ENCODE results near the gene AFAP1.
A peak's percentile ranks its signal among the peaks of the same experiment; 100 is the strongest.

Gene AFAP1

GRCh38 chr4:7901311-7901885, 38.3 kb downstream of the AFAP1 start:
- no peak overlapping the region for H3K4me3 ChIP-seq (replicated peaks; ENCODE audit: low read depth, low read length)
- TF ChIP-seq CTCF (IDR thresholded peaks at IDR 0.05; ENCODE audit: low read length, missing control alignments): no peak
- peak; percentile 30 for DNase-seq (ENCODE audit: low read depth)

DNA sequence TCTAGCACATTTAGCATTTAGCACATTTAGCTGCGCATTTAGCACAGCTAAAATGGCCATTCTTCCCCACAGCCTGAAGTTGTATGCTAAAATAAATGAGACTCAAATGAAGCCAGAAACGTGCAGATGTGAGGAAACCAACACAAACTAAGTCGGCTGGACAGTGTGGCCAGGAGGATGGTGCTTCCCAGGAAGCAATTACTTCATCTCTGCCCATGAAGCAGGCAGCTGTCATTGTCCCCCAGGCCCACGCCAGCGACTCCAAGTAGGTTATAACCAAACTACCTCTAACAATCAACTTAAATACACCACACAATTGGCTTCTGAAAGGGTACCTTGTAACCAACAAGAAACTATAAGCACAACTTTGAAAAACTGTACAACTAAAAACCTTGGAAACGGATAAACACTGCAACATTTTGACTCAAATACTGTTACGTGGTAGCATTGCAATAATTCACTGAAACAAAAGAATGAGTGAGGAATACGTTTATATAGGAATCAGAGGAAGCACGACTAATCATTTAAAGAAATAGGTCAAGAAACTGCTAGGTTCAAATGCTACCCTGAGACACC, 39.2 kb downstream of the AFAP1 start:
- no peak overlapping the region for H3K4me3 ChIP-seq (replicated peaks; ENCODE audit: low read depth, low read length)
- no peak for TF ChIP-seq CTCF (IDR thresholded peaks at IDR 0.05; ENCODE audit: low read length, missing control alignments)
- DNase-seq (ENCODE audit: low read depth): peak; percentile 49

DNA sequence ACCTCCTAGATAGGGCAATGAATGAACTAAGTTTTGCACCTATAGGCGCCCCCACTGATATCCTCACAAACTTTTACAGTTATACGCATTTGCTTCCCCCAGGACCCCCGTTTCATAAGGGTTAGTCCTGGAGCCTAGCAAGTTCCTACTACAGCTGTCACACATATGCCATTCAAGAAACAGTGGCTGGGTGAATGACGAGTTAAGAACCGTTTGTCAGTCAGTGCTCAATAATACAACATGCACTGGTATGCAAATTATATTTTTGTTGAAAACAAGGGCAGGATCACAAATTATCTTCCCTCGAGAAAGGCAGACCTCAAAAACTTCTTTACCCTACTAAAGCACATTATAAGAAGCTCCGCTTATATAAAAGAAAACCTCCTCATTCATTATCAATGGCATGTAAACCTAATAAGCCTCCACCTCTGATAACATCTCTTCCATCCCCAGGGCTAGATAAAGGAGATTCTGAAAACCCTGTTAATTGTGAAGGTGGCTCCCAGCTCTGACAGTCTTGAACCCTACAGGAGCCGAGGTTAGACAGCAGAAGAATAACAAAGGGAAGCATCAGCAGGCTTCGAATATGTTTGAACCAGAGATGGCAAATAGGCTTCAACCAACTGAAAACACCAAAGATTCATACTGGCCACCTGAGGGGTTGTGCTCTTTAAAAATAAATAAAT, 40.3 kb downstream of the AFAP1 start:
- no peak for TF ChIP-seq CTCF (IDR thresholded peaks at IDR 0.05; ENCODE audit: low read length, missing control alignments)
- DNase-seq (ENCODE audit: low read depth): no peak

GRCh38 chr4:7898385-7898784, 41.3 kb downstream of the AFAP1 start:
- no peak for TF ChIP-seq CTCF (IDR thresholded peaks at IDR 0.05; ENCODE audit: low read length, missing control alignments)
- H3K4me3 ChIP-seq (replicated peaks; ENCODE audit: low read depth, low read length): no peak overlapping the region
- DNase-seq (ENCODE audit: low read depth): no peak

More for the DNA sequence above, 40.3 kb downstream of the AFAP1 start:
- no peak overlapping the region for H3K4me3 ChIP-seq (replicated peaks; ENCODE audit: low read depth, low read length)

DNA sequence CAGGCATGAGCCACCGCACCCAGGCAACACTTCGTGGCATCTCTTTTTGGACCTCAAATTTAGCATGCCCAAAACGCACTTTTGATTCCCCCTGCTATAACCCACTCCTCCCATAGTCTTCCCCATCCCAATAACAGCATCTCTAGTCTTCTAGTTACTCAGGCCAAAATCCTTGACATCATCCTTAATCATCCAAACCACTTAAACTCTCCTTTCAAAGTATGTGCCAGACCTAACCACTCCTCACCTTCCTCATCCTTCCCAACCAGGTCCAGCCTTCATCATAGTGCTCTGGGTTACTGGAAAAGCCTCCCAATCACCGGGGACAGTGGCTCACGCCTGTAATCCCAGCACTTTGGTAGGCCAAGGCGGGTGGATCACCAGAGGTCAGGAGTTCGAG, 41.9 kb downstream of the AFAP1 start:
- no peak for DNase-seq (ENCODE audit: low read depth)
- no peak for TF ChIP-seq CTCF (IDR thresholded peaks at IDR 0.05; ENCODE audit: low read length, missing control alignments)
- H3K4me3 ChIP-seq (replicated peaks; ENCODE audit: low read depth, low read length): no peak overlapping the region

DNA sequence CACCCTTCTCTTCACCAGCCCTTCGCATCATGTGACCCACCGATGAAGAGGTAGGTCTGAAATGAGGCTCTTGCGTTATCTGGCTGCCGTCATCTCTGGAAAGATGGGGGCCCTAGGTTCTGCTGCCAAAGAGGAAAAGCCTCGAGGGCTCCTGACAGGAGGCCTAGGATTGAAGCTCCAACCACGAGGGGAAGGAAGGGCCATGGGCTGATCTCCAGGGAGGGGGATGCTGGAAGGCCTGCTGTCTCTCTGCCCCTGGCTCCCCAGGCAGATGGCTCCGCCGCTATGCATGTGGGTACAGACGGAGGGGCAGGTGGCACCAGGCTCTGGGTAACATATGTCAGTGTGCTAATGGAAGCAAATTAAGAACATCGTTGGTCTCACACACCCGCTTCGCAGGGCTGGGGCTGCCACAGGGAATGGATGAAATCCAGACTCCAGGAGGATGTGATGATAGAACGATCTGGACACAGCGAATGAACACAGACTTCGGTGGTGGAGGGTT, 44.9 kb downstream of the AFAP1 start:
- no peak overlapping the region for H3K4me3 ChIP-seq (replicated peaks; ENCODE audit: low read depth, low read length)

More for the DNA sequence above, 44.9 kb downstream of the AFAP1 start:
- TF ChIP-seq CTCF (IDR thresholded peaks at IDR 0.05; ENCODE audit: low read length, missing control alignments): no peak
- DNase-seq (ENCODE audit: low read depth): no peak

All from fibroblast of pulmonary artery (primary cell).